K562 (cell line): ENCODE data around the gene TRAF3IP3. TPM values are rescaled to one million over a fixed set of nuclear protein-coding genes. Genes with fewer than 3 reads are reported as not detected.

ENCODE experiments used
- ATAC-seq: fragments of 200-7000 bp; cut with Tn5 transposase; 3 replicates; pipeline ENCODE4 v1.9.1; 2020; ENCODE audit warnings: moderate library complexity
- BruUV-seq: library from RNA; stranded (reverse); fragments of 400-500 nt; replicated peaks from 2 replicates; lab custom pipeline; 2021; lab: Mats Ljungman, UMichigan
- CTCF ChIA-PET: fragments of 300-600 bp; formaldehyde crosslinking; extraction: SDS; loops from one replicate; lab custom pipeline; 2021; ENCODE audit warnings: low intra/inter-chr PET ratio; lab: Yijun Ruan, JAX
- POLR2A ChIA-PET: fragments of 300-600, 350-650 bp; sonication (Branson Sonifier 250); formaldehyde crosslinking; extraction: SDS; loops from one replicate; lab custom pipeline; 2021; ENCODE audit warnings: antibody characterized with exemption, inconsistent platforms; lab: Yijun Ruan, JAX
- DNase-seq, 4 experiments: peaks; one replicate each; pipeline versions ENCODE4 v3.0.0 to v3.0.0-alpha.2; 2011 to 2018; ENCODE audit warnings: low spot score in 3 of 4, mixed read lengths in 3 of 4; ENCODE audit errors: extremely low read depth in 1 of 4
- FAIRE-seq: peaks from 2 replicates; lab custom pipeline; 2011; peaks lifted over from hg19 to GRCh38; lab: Jason Lieb, UNC
- H2AFZ ChIP-seq: 2 replicates; pipeline ENCODE4 v1.6.0; 2011; ENCODE audit warnings: low read depth, low read length, control low read depth, inconsistent platforms
- H3K27ac ChIP-seq: fragments of 200-600 bp; 3 replicates; pipeline ENCODE4 v1.8.0; 2011; ENCODE audit warnings: low read depth, mild to moderate bottlenecking, control low read depth, inconsistent platforms, low read length, moderate library complexity, mixed read lengths; ENCODE audit errors: extremely low read depth
- H3K27me3 ChIP-seq, 2 experiments: fragments of 300-600 bp in 1 of 2; 2 replicates in 1 of 2; 3 replicates in 1 of 2; pipeline versions ENCODE4 v1.6.0 to v1.8.0; 2011; ENCODE audit warnings: inconsistent platforms in 2 of 2, low read length in 2 of 2, mild to moderate bottlenecking in 1 of 2, mixed read lengths in 1 of 2, moderate library complexity in 1 of 2; ENCODE audit not compliant: control insufficient read depth in 2 of 2, insufficient read depth in 2 of 2
- H3K36me3 ChIP-seq: fragments of 300-600 bp; 3 replicates; pipeline ENCODE4 v1.8.0; 2011; ENCODE audit warnings: mild to moderate bottlenecking, low read length, inconsistent platforms; ENCODE audit not compliant: control insufficient read depth, insufficient read depth
- H3K4me1 ChIP-seq, 2 experiments: fragments of 200-600 bp in 1 of 2; replicated peaks in 1 of 2; 2 replicates in 1 of 2; 3 replicates in 1 of 2; pipeline versions ENCODE4 v1.5.1 to v1.8.0; 2011; ENCODE audit warnings: inconsistent platforms in 2 of 2, low read length in 2 of 2, mild to moderate bottlenecking in 1 of 2, mixed read lengths in 1 of 2, moderate library complexity in 1 of 2; ENCODE audit not compliant: control insufficient read depth in 2 of 2, insufficient read depth in 2 of 2
- H3K4me2 ChIP-seq: 2 replicates; pipeline ENCODE4 v1.6.1; 2011; ENCODE audit warnings: low read length, control low read depth, inconsistent platforms, mixed read lengths; ENCODE audit not compliant: insufficient read depth
- H3K4me3 ChIP-seq: fragments of 200-600 bp; sonication (generic), shearing (Covaris generic); 2 replicates; pipeline ENCODE4 v1.5.1; 2016; ENCODE audit warnings: control low read depth, inconsistent platforms
- H3K79me2 ChIP-seq: fragments of 200-600 bp; 3 replicates; pipeline ENCODE4 v1.8.0; 2011; ENCODE audit warnings: low read length, inconsistent platforms; ENCODE audit not compliant: control insufficient read depth, insufficient read depth
- H3K9ac ChIP-seq, 2 experiments: 2 replicates each; pipeline versions ENCODE4 v1.6.0 to v1.6.1; 2011; ENCODE audit warnings: low read depth in 2 of 2, low read length in 2 of 2, control low read depth in 1 of 2, inconsistent platforms in 1 of 2, mild to moderate bottlenecking in 1 of 2, mixed read lengths in 1 of 2; ENCODE audit not compliant: insufficient read depth in 1 of 2
- H3K9me1 ChIP-seq: one replicate; pipeline ENCODE4 v1.6.0; 2011; ENCODE audit warnings: inconsistent platforms, mild to moderate bottlenecking, low read length, moderate library complexity; ENCODE audit not compliant: control insufficient read depth, insufficient read depth
- H3K9me3 ChIP-seq: replicated peaks from 2 replicates; pipeline ENCODE4 v1.5.1; 2011; ENCODE audit warnings: low read depth, low read length, inconsistent platforms; ENCODE audit not compliant: control insufficient read depth, insufficient read depth
- H4K20me1 ChIP-seq: replicated peaks from 2 replicates; pipeline ENCODE4 v1.6.1; 2011; ENCODE audit warnings: low read length, inconsistent platforms, mixed read lengths; ENCODE audit not compliant: control insufficient read depth, insufficient read depth
- CREB3L1 ChIP-seq: fragments of 450-650 bp; IDR thresholded peaks from 2 replicates; pipeline ENCODE4 v1.6.1; 2014; ENCODE audit warnings: low read depth, mild to moderate bottlenecking, moderate library complexity, borderline replicate concordance
- KLF16 ChIP-seq: IDR thresholded peaks from 2 replicates; pipeline ENCODE4 v1.6.1; 2016; ENCODE audit warnings: antibody characterized with exemption
- MEF2D ChIP-seq: conservative IDR thresholded peaks from 2 replicates; pipeline ENCODE4 v1.6.1; 2016; ENCODE audit warnings: low read depth, missing genetic modification characterization, missing compliant biosample characterization
- MXD1 ChIP-seq: fragments of 250-450 bp; sonication (Bioruptor Pico); IDR thresholded peaks from 2 replicates; pipeline ENCODE4 v1.8.0; 2021; ENCODE audit warnings: borderline replicate concordance, mild to moderate bottlenecking, moderate library complexity; ENCODE audit not compliant: poor library complexity, severe bottlenecking
- NCOA2 ChIP-seq, 2 experiments: fragments of 450-650 bp; IDR thresholded peaks; 2 replicates each; pipeline ENCODE4 v1.6.1; 2018; ENCODE audit warnings: mild to moderate bottlenecking in 2 of 2, moderate library complexity in 1 of 2; ENCODE audit not compliant: partially characterized antibody in 2 of 2
- NRF1 ChIP-seq, 2 experiments: fragments of 450-650 bp; IDR thresholded peaks in 1 of 2; conservative IDR thresholded peaks in 1 of 2; 2 replicates each; pipeline ENCODE4 v1.6.1; 2014; ENCODE audit warnings: mild to moderate bottlenecking in 2 of 2
- PTBP1 ChIP-seq: fragments of 200-400 bp; formaldehyde crosslinking; IDR thresholded peaks from 2 replicates; pipeline ENCODE4 v1.6.1; 2017; ENCODE audit warnings: low read depth, low read length
- RBM25 ChIP-seq: fragments of 200-400 bp; formaldehyde crosslinking; IDR thresholded peaks from 2 replicates; pipeline ENCODE4 v1.6.1; 2018; ENCODE audit warnings: low read length, low read depth, moderate library complexity; ENCODE audit not compliant: severe bottlenecking
- SMARCA5 ChIP-seq: fragments of 450-650 bp; IDR thresholded peaks from 2 replicates; pipeline ENCODE4 v1.6.1; 2016
- ZFP1 ChIP-seq: fragments of 450-650 bp; formaldehyde crosslinking; IDR thresholded peaks from 2 replicates; pipeline ENCODE4 v1.4.0; 2020; ENCODE audit warnings: mild to moderate bottlenecking, mixed read lengths
- ZNF146 ChIP-seq: IDR thresholded peaks from one replicate; pipeline ENCODE4 v1.6.1; 2018; ENCODE audit warnings: missing compliant biosample characterization; ENCODE audit not compliant: unreplicated experiment
- ZNF175 ChIP-seq: fragments of 200-800 bp; sonication (Bioruptor generic); IDR thresholded peaks from 2 replicates; pipeline ENCODE4 v1.6.1; 2016; ENCODE audit warnings: low read depth, mild to moderate bottlenecking, missing genetic modification characterization, missing compliant biosample characterization
- ZNF717 ChIP-seq: fragments of 250-450 bp; sonication (Bioruptor Pico); IDR thresholded peaks from 2 replicates; pipeline ENCODE4 v1.5.0; 2021
- ZNF76 ChIP-seq: fragments of 250-450 bp; sonication (Bioruptor Pico); IDR thresholded peaks from 2 replicates; pipeline ENCODE4 v1.4.0; 2020; ENCODE audit warnings: mild to moderate bottlenecking, moderate library complexity, borderline replicate concordance
- WGBS: fragments of 100-300 bp; shearing (Covaris generic); methylation state at CpG from one replicate; pipeline ENCODE4 v1.1.6; 2016; ENCODE audit warnings: low coverage, mixed read lengths; ENCODE audit not compliant: insufficient coverage; ENCODE audit errors: missing lambda C conversion rate; 5-methylcytosine and 5-hydroxymethylcytosine counted together
- in situ Hi-C: fragments of 300-500 bp; cut with MboI; formaldehyde crosslinking; loops from 4 replicates; pipeline ENCODE4 v1.15.0; 2018; ENCODE audit warnings: inconsistent platforms, mixed read lengths
- intact Hi-C: fragments of 100-400 bp; cut with micrococcal nuclease; formaldehyde crosslinking; loops from 2 replicates; pipeline ENCODE4 v1.14.2; 2022
- polyA plus RNA-seq, 8 experiments: library from polyadenylated mRNA; depleted of rRNA in 4 of 8; stranded (reverse) in 5 of 8; unstranded in 3 of 8; fragments of >200 nt; fragmentation: Nextera tagmentation in 2 of 8; fragmentation: Illumina TruSeq in 1 of 8; extraction: Ambion mirVana in 2 of 8; extraction: Trizol in 1 of 8; gene quantifications; 2 replicates each; pipeline versions ENCODE4 v1.2.1 to v1.2.3, GENCODE V29; 2011 to 2014; ENCODE audit warnings: inconsistent platforms in 1 of 8, missing spikeins in 1 of 8
- total RNA-seq, 7 experiments: library from RNA; depleted of rRNA in 6 of 7; stranded (reverse); fragments of >200 nt in 6 of 7; fragmentation: Illumina TruSeq in 2 of 7; extraction: Trizol in 2 of 7; gene quantifications; 2 replicates each; pipeline versions ENCODE4 v1.2.1 to v1.2.3, GENCODE V29; 2011 to 2021; ENCODE audit warnings: low replicate concordance in 1 of 7

The TRAF3IP3 gene
- total and polyA plus RNA-seq, 9 of the 15 experiments (the other 6 are each of a cell fraction or from before 2014, with no cell fraction given) = 0.06 to 1.1 (median 0.31) TPM

GRCh38 chr1:209774592-209774991, 18.7 kb downstream of the TRAF3IP3 start:
- CTCF ChIA-PET = no interaction called here
- Histone ChIP-seq H3K36me3 (no peaks in the 10 kb centered on the region; the same call in 2 of the 3 replicates), H3K9ac (no peak overlapping the region), H3K4me3 (no peak overlapping the region), H3K9me3 (no peaks in the 10 kb centered on the region; the same call in 1 of the 2 replicates), H3K4me1 (no peaks in the 10 kb centered on the region; a peak in 2 of 5 replicates), H3K4me2 (no peak overlapping the region), H4K20me1 (no peaks in the 10 kb centered on the region), H3K27ac (no peak overlapping the region), H3K9me1 (no peaks in the 10 kb centered on the region), H2AFZ (no peak overlapping the region), H3K27me3 (peaks cover 0 to 12% of the 10 kb centered on the region in 2 experiments; a peak in 2 of 5 replicates), H3K79me2 (no peaks in the 10 kb centered on the region)
- FAIRE-seq (no peak), ATAC-seq (no peak), DNase-seq (no peak)
- POLR2A ChIA-PET = interaction anchor here (0.5 to 2.6 kb wide), 8 partner anchors 8 to 151 kb away, joined by 3 to 15 read pairs (median 4); partner anchors contain the start of gene C1orf74
- WGBS = 10% methylated on average over 1 of the region's 1 CpG
- intact Hi-C loops = no loop called here
- in situ Hi-C loops = no loop called here
- TF ChIP-seq ZNF76 (CRISPR knock-in tag) = no peak
- no peak for TF ChIP-seq MXD1 (CRISPR knock-in tag)
- no peak for TF ChIP-seq ZNF175 (CRISPR knock-in tag)
- TF ChIP-seq RBM25 = no peak
- no peak for TF ChIP-seq NCOA2 (IDR thresholded peaks at IDR 0.05; ENCODE audit: partially characterized antibody in 2 of 2)
- TF ChIP-seq NRF1 (conservative IDR thresholded peaks at IDR 0.05 in 1 of 2, IDR thresholded peaks at IDR 0.05 in 1 of 2) = no peak
- no peak for TF ChIP-seq PTBP1
- no peak for TF ChIP-seq KLF16
- no peak for TF ChIP-seq ZNF146 (CRISPR knock-in tag)
- TF ChIP-seq MEF2D (tag) = no peak
- no peak for TF ChIP-seq SMARCA5
- TF ChIP-seq ZNF717 = no peak
- no peak for TF ChIP-seq CREB3L1
- TF ChIP-seq ZFP1 (CRISPR knock-in tag) = no peak
- no TSS peak for BruUV-seq
